Right lobe of liver (tissue), 4 donors: Measurements from ENCODE around the gene MAP3K12.

Experiments used
- POLR2A ChIP-seq: fragments of 450-650 bp; IDR thresholded peaks from one replicate; pipeline ENCODE4 v1.6.1; 2017; ENCODE audit warnings: antibody characterized with exemption, mild to moderate bottlenecking
- TF ChIP-seq, protein P1 (sequence below), 4 donors: fragments of 200-600 bp in 3 of 4; fragments of 450-650 bp in 1 of 4; IDR thresholded peaks; one replicate each; pipeline versions ENCODE4 v1.5.1 to v1.8.0; 2016 to 2022; ENCODE audit warnings: antibody characterized with exemption in 4 of 4, mild to moderate bottlenecking in 2 of 4
- donor health status: DM: no; HTN: no; CAD: no.
- donor health status: DM: no; HTN: no; CAD: no.
- donor health status: DM: no; HTN: yes; CAD: no.

DNA sequence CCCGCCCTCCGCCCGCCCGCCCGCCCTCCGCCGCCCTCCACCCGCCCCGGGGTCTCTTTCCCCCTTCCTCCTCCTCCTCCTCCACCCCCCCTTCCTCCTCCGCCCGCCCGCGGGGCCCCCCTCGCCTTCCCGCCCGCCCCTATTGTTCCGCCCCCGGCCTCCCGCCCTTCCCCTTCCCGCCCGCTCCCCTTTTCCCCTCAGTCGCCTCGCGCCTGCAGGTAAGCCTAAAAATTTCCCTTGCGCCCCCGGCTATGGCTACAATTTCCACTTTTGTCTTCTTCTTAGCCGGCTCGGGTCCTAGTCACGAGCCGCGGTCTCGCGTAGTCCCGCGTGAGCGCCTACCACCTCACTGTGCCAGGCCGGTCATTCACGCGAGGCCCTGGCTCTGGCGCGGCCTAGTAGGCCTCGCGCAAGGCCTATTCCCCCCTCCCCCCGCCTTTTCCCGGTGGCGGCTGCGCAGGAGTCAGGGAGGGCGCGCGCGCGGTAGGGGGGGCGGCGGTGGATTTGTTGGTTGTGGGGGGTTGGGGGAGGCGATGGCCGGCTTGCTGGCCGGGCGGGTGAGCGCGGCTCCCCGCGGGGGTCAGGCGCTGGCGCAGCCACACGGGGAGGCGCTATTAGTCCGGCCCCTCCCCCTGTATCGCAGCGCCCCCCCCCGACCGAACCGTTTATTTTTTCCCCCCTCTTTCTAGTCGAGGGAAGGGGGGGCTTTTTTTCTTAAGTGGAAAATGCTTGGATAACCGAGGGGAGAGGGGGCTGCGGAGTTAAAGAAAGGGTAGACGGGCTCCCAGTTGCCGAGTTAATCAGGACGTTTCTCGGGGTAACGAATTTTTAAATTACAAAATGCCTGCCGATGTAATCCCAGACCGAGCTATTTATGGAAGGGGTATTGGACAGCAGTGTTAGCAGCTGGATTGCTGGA, 46.8 kb downstream of the MAP3K12 start:
- TF ChIP-seq, protein P1, sequence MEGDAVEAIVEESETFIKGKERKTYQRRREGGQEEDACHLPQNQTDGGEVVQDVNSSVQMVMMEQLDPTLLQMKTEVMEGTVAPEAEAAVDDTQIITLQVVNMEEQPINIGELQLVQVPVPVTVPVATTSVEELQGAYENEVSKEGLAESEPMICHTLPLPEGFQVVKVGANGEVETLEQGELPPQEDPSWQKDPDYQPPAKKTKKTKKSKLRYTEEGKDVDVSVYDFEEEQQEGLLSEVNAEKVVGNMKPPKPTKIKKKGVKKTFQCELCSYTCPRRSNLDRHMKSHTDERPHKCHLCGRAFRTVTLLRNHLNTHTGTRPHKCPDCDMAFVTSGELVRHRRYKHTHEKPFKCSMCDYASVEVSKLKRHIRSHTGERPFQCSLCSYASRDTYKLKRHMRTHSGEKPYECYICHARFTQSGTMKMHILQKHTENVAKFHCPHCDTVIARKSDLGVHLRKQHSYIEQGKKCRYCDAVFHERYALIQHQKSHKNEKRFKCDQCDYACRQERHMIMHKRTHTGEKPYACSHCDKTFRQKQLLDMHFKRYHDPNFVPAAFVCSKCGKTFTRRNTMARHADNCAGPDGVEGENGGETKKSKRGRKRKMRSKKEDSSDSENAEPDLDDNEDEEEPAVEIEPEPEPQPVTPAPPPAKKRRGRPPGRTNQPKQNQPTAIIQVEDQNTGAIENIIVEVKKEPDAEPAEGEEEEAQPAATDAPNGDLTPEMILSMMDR (IDR thresholded peaks at IDR 0.05): peak; percentile 8 to 49 (median 38)
- no peak for TF ChIP-seq POLR2A
